H9 (cell line): ENCODE measurements around the gene RAB9A. TPM values are rescaled to one million over a fixed set of nuclear protein-coding genes. Genes with fewer than 3 reads are reported as not detected.
"Not testable (repeated sequence)": the region's sequence is repeated elsewhere in the genome, so short reads cannot be mapped to it uniquely, and the experiment has no call there.

Source experiments
- DNase-seq: peaks from one replicate; pipeline ENCODE4 v3.0.0-alpha.2; 2017
- H2AFZ ChIP-seq: one replicate; pipeline ENCODE4 v1.6.1; 2013; ENCODE audit warnings: mild to moderate bottlenecking, low read length, control low read depth, moderate library complexity
- H2AK5ac ChIP-seq: 2 replicates; pipeline ENCODE4 v1.6.1; 2013; ENCODE audit warnings: low read length, control low read depth, mixed read lengths; ENCODE audit not compliant: insufficient read length
- H2BK120ac ChIP-seq: one replicate; pipeline ENCODE4 v1.6.1; 2013; ENCODE audit warnings: low read depth, mild to moderate bottlenecking, low read length, control low read depth, inconsistent platforms; ENCODE audit not compliant: poor library complexity, severe bottlenecking
- H2BK12ac ChIP-seq: 2 replicates; pipeline ENCODE4 v1.6.1; 2013; ENCODE audit warnings: low read length, control low read depth, mixed read lengths, low read depth; ENCODE audit not compliant: insufficient read length
- H2BK15ac ChIP-seq: 2 replicates; pipeline ENCODE4 v1.6.1; 2013; ENCODE audit warnings: low read depth, low read length, control low read depth
- H2BK20ac ChIP-seq: one replicate; pipeline ENCODE4 v1.6.1; 2013; ENCODE audit warnings: low read depth, mild to moderate bottlenecking, low read length, control low read depth, inconsistent platforms; ENCODE audit not compliant: poor library complexity, severe bottlenecking
- H2BK5ac ChIP-seq: 2 replicates; pipeline ENCODE4 v1.6.1; 2013; ENCODE audit warnings: low read length, control low read depth, mixed read lengths; ENCODE audit not compliant: insufficient read length
- H3K14ac ChIP-seq: 2 replicates; pipeline ENCODE4 v1.6.1; 2013; ENCODE audit warnings: low read length, control low read depth; ENCODE audit not compliant: insufficient read depth
- H3K18ac ChIP-seq: 2 replicates; pipeline ENCODE4 v1.6.1; 2013; ENCODE audit warnings: low read depth, mild to moderate bottlenecking, mixed read lengths, low read length, control low read depth; ENCODE audit not compliant: insufficient read length
- H3K23ac ChIP-seq: 2 replicates; pipeline ENCODE4 v1.6.1; 2013; ENCODE audit warnings: low read length, control low read depth, mixed read lengths, low read depth; ENCODE audit not compliant: insufficient read length
- H3K23me2 ChIP-seq: 2 replicates; pipeline ENCODE4 v1.6.1; 2013; ENCODE audit warnings: low read depth, mild to moderate bottlenecking, mixed read lengths, low read length, control low read depth; ENCODE audit not compliant: insufficient read length, poor library complexity, severe bottlenecking
- H3K27ac ChIP-seq: 2 replicates; pipeline ENCODE4 v1.5.1; 2013; ENCODE audit warnings: low read length, control low read depth, mixed read lengths, low read depth; ENCODE audit not compliant: insufficient read length
- H3K27me3 ChIP-seq: 2 replicates; pipeline ENCODE4 v1.6.1; 2013; ENCODE audit warnings: low read length, control low read depth, inconsistent platforms; ENCODE audit not compliant: insufficient read depth
- H3K4ac ChIP-seq: 2 replicates; pipeline ENCODE4 v1.6.1; 2013; ENCODE audit warnings: low read depth, mild to moderate bottlenecking, control low read depth, inconsistent platforms, low read length, moderate library complexity
- H3K4me1 ChIP-seq: 2 replicates; pipeline ENCODE4 v1.6.1; 2013; ENCODE audit warnings: low read length, control low read depth, inconsistent platforms; ENCODE audit not compliant: insufficient read depth
- H3K4me2 ChIP-seq: 2 replicates; pipeline ENCODE4 v1.6.1; 2013; ENCODE audit warnings: low read length, control low read depth, mixed read lengths; ENCODE audit not compliant: insufficient read length, insufficient read depth
- H3K56ac ChIP-seq: 2 replicates; pipeline ENCODE4 v1.6.1; 2013; ENCODE audit warnings: low read depth, mild to moderate bottlenecking, mixed read lengths, low read length, control low read depth; ENCODE audit not compliant: insufficient read length
- H3K79me1 ChIP-seq: 2 replicates; pipeline ENCODE4 v1.6.1; 2013; ENCODE audit warnings: low read depth, mild to moderate bottlenecking, moderate library complexity, low read length, control low read depth, inconsistent platforms; ENCODE audit not compliant: insufficient read depth, poor library complexity, severe bottlenecking
- H3K79me2 ChIP-seq: 2 replicates; pipeline ENCODE4 v1.6.1; 2013; ENCODE audit warnings: low read length, control low read depth, inconsistent platforms; ENCODE audit not compliant: insufficient read depth
- H3K9ac ChIP-seq: 2 replicates; pipeline ENCODE4 v1.6.1; 2013; ENCODE audit warnings: low read length, control low read depth, mixed read lengths; ENCODE audit not compliant: insufficient read length; ENCODE audit errors: extremely low read depth
- H3K9me3 ChIP-seq: one replicate; pipeline ENCODE4 v1.6.1; 2013; ENCODE audit warnings: low read depth, low read length, inconsistent platforms; ENCODE audit not compliant: control insufficient read depth
- H3T11ph ChIP-seq: one replicate; pipeline ENCODE4 v1.6.1; 2013; ENCODE audit warnings: mild to moderate bottlenecking, low read length, control low read depth, inconsistent platforms
- H4K20me1 ChIP-seq: one replicate; pipeline ENCODE4 v1.6.1; 2013; ENCODE audit not compliant: control insufficient read depth, insufficient read length, insufficient read depth
- H4K5ac ChIP-seq: 2 replicates; pipeline ENCODE4 v1.6.1; 2013; ENCODE audit warnings: low read depth, mild to moderate bottlenecking, mixed read lengths, low read length, control low read depth; ENCODE audit not compliant: insufficient read length
- H4K8ac ChIP-seq: replicated peaks from 2 replicates; pipeline ENCODE4 v1.6.1; 2013; ENCODE audit warnings: low read length, control low read depth, mixed read lengths, low read depth; ENCODE audit not compliant: insufficient read length
- H4K91ac ChIP-seq: 2 replicates; pipeline ENCODE4 v1.6.1; 2013; ENCODE audit warnings: low read depth, mild to moderate bottlenecking, moderate library complexity, mixed read lengths, low read length, control low read depth; ENCODE audit not compliant: insufficient read length
- H3K27ac Mint-ChIP-seq, 3 experiments: 2 replicates in 2 of 3; 3 replicates in 1 of 3; pipeline ENCODE4 v1.8.0; 2020 to 2021; ENCODE audit warnings: mixed read lengths in 3 of 3, mild to moderate bottlenecking in 1 of 3, moderate library complexity in 1 of 3
- H3K27me3 Mint-ChIP-seq: 2 replicates; pipeline ENCODE4 v1.8.0; 2021; ENCODE audit warnings: low read depth, mild to moderate bottlenecking, moderate library complexity, mixed read lengths
- H3K36me3 Mint-ChIP-seq, 3 experiments: 2 replicates in 2 of 3; 3 replicates in 1 of 3; pipeline ENCODE4 v1.8.0; 2020 to 2021; ENCODE audit warnings: low read depth in 3 of 3, mixed read lengths in 3 of 3; ENCODE audit not compliant: insufficient read depth in 1 of 3
- H3K4me1 Mint-ChIP-seq, 2 experiments: 2 replicates each; pipeline ENCODE4 v1.8.0; 2020; ENCODE audit warnings: mixed read lengths in 2 of 2
- H3K4me3 Mint-ChIP-seq, 2 experiments: 2 replicates in 1 of 2; 3 replicates in 1 of 2; pipeline ENCODE4 v1.8.0; 2020 to 2021; ENCODE audit warnings: mild to moderate bottlenecking in 2 of 2, mixed read lengths in 2 of 2, moderate library complexity in 1 of 2
- H3K9me3 Mint-ChIP-seq, 2 experiments: 2 replicates in 1 of 2; 3 replicates in 1 of 2; pipeline ENCODE4 v1.8.0; 2020; ENCODE audit warnings: mild to moderate bottlenecking in 2 of 2, mixed read lengths in 2 of 2, moderate library complexity in 1 of 2
- WGBS: extraction: QIAGEN DNeasy Blood & Tissue Kit; methylation state at CpG from one replicate; pipeline ENCODE4 v1.1.7; 2013; ENCODE audit warnings: missing lambda C conversion rate, low lambda C conversion rate, mixed read lengths; ENCODE audit not compliant: insufficient read length; ENCODE audit errors: extremely low coverage; 5-methylcytosine and 5-hydroxymethylcytosine counted together
- total RNA-seq: library from RNA; stranded (reverse); gene quantifications from 2 replicates; pipeline ENCODE4 v1.2.1, GENCODE V29; 2021
- TF ChIP-seq, protein P1 (sequence below): fragments of 200-600 bp; sonication (generic); conservative IDR thresholded peaks from 3 replicates; pipeline ENCODE4 v1.8.0; 2021; ENCODE audit warnings: antibody characterized with exemption, mild to moderate bottlenecking

The RAB9A gene
- total RNA-seq, 1 experiment from 2014 or later, result 21.3 TPM

DNA sequence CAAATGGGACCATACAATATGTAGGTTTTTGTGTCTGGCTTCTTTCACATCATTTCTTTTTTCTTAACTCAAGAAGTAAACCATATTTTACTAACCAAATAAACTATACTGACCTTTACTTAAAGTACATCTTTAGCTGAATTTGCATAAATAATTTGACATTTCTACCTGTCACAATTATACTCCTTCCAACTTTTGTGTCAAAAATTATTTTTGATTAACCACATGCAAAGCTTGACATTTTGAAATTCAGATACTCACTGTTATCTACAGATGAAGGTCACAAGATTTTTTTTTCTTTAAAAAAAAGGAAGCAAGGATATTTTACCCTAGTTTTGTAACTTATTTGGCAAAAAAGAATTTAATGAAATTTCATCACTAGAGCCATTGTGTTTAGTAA lies 12.0 kb upstream of the RAB9A start:
- no peak overlapping the region for H3K9ac ChIP-seq
- Mint-ChIP-seq H3K9me3 (peaks cover 31 to 54% of the 10 kb centered on the region in 2 experiments), H3K27ac (no peak overlapping the region), H3K4me3 (no peak overlapping the region), H3K4me1 (0 out of 4 replicates have a peak, but pooled peaks cover 0 to 4% of the 10 kb centered on the region in 2 experiments), H3K36me3 (no peaks in the 10 kb centered on the region; a peak in 1 of 7 replicates), H3K27me3 (peaks cover 3% of the 10 kb centered on the region; the same call in 1 of the 2 replicates)
- no peak overlapping the region for H2BK12ac ChIP-seq
- H4K8ac ChIP-seq, result no peak overlapping the region
- H3K79me1 ChIP-seq, result no peaks in the 10 kb centered on the region
- H2BK5ac ChIP-seq, result no peak overlapping the region
- no peak for DNase-seq
- no peak overlapping the region for H4K91ac ChIP-seq
- H2BK20ac ChIP-seq, result no peak overlapping the region
- no peak overlapping the region for H2AK5ac ChIP-seq
- no peak overlapping the region for H4K5ac ChIP-seq
- H3K14ac ChIP-seq, result no peak overlapping the region
- no peak overlapping the region for H3K18ac ChIP-seq
- H3K4ac ChIP-seq, result no peak overlapping the region
- H2BK15ac ChIP-seq, result no peak overlapping the region
- H3K27me3 ChIP-seq, result no peaks in the 10 kb centered on the region
- no peak overlapping the region for H3K56ac ChIP-seq
- H3K27ac ChIP-seq, result no peak overlapping the region
- no peaks in the 10 kb centered on the region for H3K9me3 ChIP-seq
- H3K23me2 ChIP-seq, result no peaks in the 10 kb centered on the region
- no peaks in the 10 kb centered on the region for H4K20me1 ChIP-seq
- H2AFZ ChIP-seq, result no peak overlapping the region
- H3K4me1 ChIP-seq, result no peaks in the 10 kb centered on the region
- no peaks in the 10 kb centered on the region; the same call in 1 of the 2 replicates for H3K79me2 ChIP-seq
- H2BK120ac ChIP-seq, result no peak overlapping the region
- no peak overlapping the region for H3T11ph ChIP-seq
- TF ChIP-seq, protein P1, sequence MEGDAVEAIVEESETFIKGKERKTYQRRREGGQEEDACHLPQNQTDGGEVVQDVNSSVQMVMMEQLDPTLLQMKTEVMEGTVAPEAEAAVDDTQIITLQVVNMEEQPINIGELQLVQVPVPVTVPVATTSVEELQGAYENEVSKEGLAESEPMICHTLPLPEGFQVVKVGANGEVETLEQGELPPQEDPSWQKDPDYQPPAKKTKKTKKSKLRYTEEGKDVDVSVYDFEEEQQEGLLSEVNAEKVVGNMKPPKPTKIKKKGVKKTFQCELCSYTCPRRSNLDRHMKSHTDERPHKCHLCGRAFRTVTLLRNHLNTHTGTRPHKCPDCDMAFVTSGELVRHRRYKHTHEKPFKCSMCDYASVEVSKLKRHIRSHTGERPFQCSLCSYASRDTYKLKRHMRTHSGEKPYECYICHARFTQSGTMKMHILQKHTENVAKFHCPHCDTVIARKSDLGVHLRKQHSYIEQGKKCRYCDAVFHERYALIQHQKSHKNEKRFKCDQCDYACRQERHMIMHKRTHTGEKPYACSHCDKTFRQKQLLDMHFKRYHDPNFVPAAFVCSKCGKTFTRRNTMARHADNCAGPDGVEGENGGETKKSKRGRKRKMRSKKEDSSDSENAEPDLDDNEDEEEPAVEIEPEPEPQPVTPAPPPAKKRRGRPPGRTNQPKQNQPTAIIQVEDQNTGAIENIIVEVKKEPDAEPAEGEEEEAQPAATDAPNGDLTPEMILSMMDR, result no peak
- no peak overlapping the region for H3K23ac ChIP-seq
- H3K4me2 ChIP-seq, result no peak overlapping the region

DNA sequence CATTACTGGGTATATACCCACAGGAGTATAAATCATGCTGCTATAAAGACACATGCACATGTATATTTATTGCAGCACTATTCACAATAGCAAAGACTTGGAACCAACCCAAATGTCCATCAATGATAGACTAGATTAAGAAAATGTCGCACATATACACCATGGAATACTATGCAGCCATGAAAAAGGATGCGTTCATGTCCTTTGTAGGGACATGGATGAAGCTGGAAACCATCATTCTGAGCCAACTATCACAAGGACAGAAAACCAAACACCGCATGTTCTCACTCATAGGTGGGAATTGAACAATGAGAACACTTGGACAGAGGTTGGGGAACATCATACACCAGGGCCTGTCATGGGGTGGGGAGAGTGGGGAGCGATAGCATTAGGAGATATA lies 9.2 kb upstream of the RAB9A start:
- not testable (repeated sequence) for H3K18ac ChIP-seq, H4K5ac ChIP-seq, H3K4ac ChIP-seq, H2AFZ ChIP-seq, H2BK120ac ChIP-seq, H3K27ac Mint-ChIP-seq, H3K9me3 ChIP-seq, H4K8ac ChIP-seq, H3K4me3 Mint-ChIP-seq, H3K79me1 ChIP-seq, H2BK20ac ChIP-seq, H3K4me2 ChIP-seq, DNase-seq, H3T11ph ChIP-seq, H3K23me2 ChIP-seq, H3K27me3 ChIP-seq, H3K9ac ChIP-seq, H4K91ac ChIP-seq, H3K36me3 Mint-ChIP-seq, H2AK5ac ChIP-seq, H2BK15ac ChIP-seq, H4K20me1 ChIP-seq, H3K23ac ChIP-seq, H3K79me2 ChIP-seq, H3K14ac ChIP-seq, H2BK5ac ChIP-seq, H3K27ac ChIP-seq, H3K27me3 Mint-ChIP-seq, H3K56ac ChIP-seq, H3K4me1 Mint-ChIP-seq, H3K4me1 ChIP-seq, H2BK12ac ChIP-seq
- no CpG with 5 or more reads among the region's 4 CpGs for WGBS
- peaks cover 28 to 52% of the 10 kb centered on the region in 2 experiments for H3K9me3 Mint-ChIP-seq
